ENCODE measurements around the gene FAM32A. TPM values are rescaled to one million over a fixed set of nuclear protein-coding genes. Genes with fewer than 3 reads are reported as not detected.

FAM32A gene
- polyA plus RNA-seq, 3 donors = 92.2 to 245 (median 219) TPM

GRCh38 chr19:16227837-16228636 lies 42.8 kb downstream of the FAM32A start:
- Mint-ChIP-seq H3K4me1 (no peaks in the 10 kb centered on the region), H3K4me3 (no peak overlapping the region), H3K36me3 (peaks cover 73 to 97% of the 10 kb centered on the region in 2 donors), H3K9me3 (no peaks in the 10 kb centered on the region), H3K27me3 (ENCODE audit: low read depth in 3 of 3) (peaks cover 0 to 2% (median 0%) of the 10 kb centered on the region in 3 donors), H3K27ac (peak overlapping the region in 1 of 7 donors; percentile 85)
- Histone ChIP-seq H3K36me3 (replicated peaks in 1 of 2; ENCODE audit: control insufficient read depth in 1 of 2, insufficient read depth in 2 of 2, low read length in 2 of 2) (peaks cover 94 to 99% of the 10 kb centered on the region in 2 donors), H3K9ac (ENCODE audit: insufficient read depth, low read length, poor library complexity, severe bottlenecking) (no peak overlapping the region), H2AFZ (ENCODE audit: insufficient read depth, low read depth, low read length, poor library complexity, severe bottlenecking) (no peak overlapping the region), H3K4me2 (replicated peaks; ENCODE audit: extremely low read depth, low read length, poor library complexity, severe bottlenecking) (no peak overlapping the region), H3K79me2 (ENCODE audit: insufficient read depth, low read length) (peaks cover 14% of the 10 kb centered on the region), H3K27ac (ENCODE audit: low read depth in 1 of 2, low read length in 2 of 2) (no peak overlapping the region), H3K4me3 (replicated peaks in 1 of 3; ENCODE audit: low read depth in 2 of 3, low read length in 3 of 3) (no peak overlapping the region), H4K20me1 (ENCODE audit: insufficient read depth, low read length) (peaks cover 17% of the 10 kb centered on the region), H3K4me1 (ENCODE audit: control insufficient read depth in 1 of 2, insufficient read depth in 2 of 2, low read length in 2 of 2) (no peaks in the 10 kb centered on the region), H3K27me3 (ENCODE audit: control insufficient read depth in 2 of 2, insufficient read depth in 2 of 2, low read length in 2 of 2) (no peaks in the 10 kb centered on the region), H3K9me3 (replicated peaks in 1 of 2; ENCODE audit: control insufficient read depth in 1 of 2, insufficient read depth in 1 of 2, low read length in 2 of 2) (no peaks in the 10 kb centered on the region)
- WGBS (ENCODE audit: insufficient coverage) = 95% methylated on average over 21 of the region's 21 CpGs
- no peak for DNase-seq
- TF ChIP-seq, protein P1, sequence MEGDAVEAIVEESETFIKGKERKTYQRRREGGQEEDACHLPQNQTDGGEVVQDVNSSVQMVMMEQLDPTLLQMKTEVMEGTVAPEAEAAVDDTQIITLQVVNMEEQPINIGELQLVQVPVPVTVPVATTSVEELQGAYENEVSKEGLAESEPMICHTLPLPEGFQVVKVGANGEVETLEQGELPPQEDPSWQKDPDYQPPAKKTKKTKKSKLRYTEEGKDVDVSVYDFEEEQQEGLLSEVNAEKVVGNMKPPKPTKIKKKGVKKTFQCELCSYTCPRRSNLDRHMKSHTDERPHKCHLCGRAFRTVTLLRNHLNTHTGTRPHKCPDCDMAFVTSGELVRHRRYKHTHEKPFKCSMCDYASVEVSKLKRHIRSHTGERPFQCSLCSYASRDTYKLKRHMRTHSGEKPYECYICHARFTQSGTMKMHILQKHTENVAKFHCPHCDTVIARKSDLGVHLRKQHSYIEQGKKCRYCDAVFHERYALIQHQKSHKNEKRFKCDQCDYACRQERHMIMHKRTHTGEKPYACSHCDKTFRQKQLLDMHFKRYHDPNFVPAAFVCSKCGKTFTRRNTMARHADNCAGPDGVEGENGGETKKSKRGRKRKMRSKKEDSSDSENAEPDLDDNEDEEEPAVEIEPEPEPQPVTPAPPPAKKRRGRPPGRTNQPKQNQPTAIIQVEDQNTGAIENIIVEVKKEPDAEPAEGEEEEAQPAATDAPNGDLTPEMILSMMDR (IDR thresholded peaks at IDR 0.05) = no peak
- intact Hi-C loops (cut with micrococcal nuclease) = no loop called here

GRCh38 chr19:16228637-16229321 lies 43.6 kb downstream of the FAM32A start:
- TF ChIP-seq, protein P1 (IDR thresholded peaks at IDR 0.05) = no peak
- H3K4me1 Mint-ChIP-seq = no peaks in the 10 kb centered on the region
- Histone ChIP-seq H3K4me1 (ENCODE audit: control insufficient read depth in 1 of 2, insufficient read depth in 2 of 2, low read length in 2 of 2) (no peaks in the 10 kb centered on the region), H4K20me1 (ENCODE audit: insufficient read depth, low read length) (peaks cover 12% of the 10 kb centered on the region), H3K4me3 (replicated peaks in 1 of 3; ENCODE audit: low read depth in 2 of 3, low read length in 3 of 3) (no peak overlapping the region), H3K9me3 (replicated peaks in 1 of 2; ENCODE audit: control insufficient read depth in 1 of 2, insufficient read depth in 1 of 2, low read length in 2 of 2) (no peaks in the 10 kb centered on the region), H3K79me2 (ENCODE audit: insufficient read depth, low read length) (peaks cover 7% of the 10 kb centered on the region), H3K36me3 (replicated peaks in 1 of 2; ENCODE audit: control insufficient read depth in 1 of 2, insufficient read depth in 2 of 2, low read length in 2 of 2) (peaks cover 94 to 99% of the 10 kb centered on the region in 2 donors), H3K4me2 (replicated peaks; ENCODE audit: extremely low read depth, low read length, poor library complexity, severe bottlenecking) (no peak overlapping the region), H3K9ac (ENCODE audit: insufficient read depth, low read length, poor library complexity, severe bottlenecking) (no peak overlapping the region), H3K27ac (ENCODE audit: low read depth in 1 of 2, low read length in 2 of 2) (peak overlapping the region in 1 of 2 donors; percentile 26), H3K27me3 (ENCODE audit: control insufficient read depth in 2 of 2, insufficient read depth in 2 of 2, low read length in 2 of 2) (no peaks in the 10 kb centered on the region), H2AFZ (ENCODE audit: insufficient read depth, low read depth, low read length, poor library complexity, severe bottlenecking) (no peak overlapping the region)
- DNase-seq = no peak
- peaks cover 73 to 97% of the 10 kb centered on the region in 2 donors for H3K36me3 Mint-ChIP-seq
- 88% methylated on average over 19 of the region's 21 CpGs for WGBS (ENCODE audit: insufficient coverage)
- H3K27ac Mint-ChIP-seq = peak overlapping the region in 3 of 7 donors; percentile 18 to 85 (median 62)
- intact Hi-C loops (cut with micrococcal nuclease) = no loop called here
- no peaks in the 10 kb centered on the region for H3K9me3 Mint-ChIP-seq
- no peak overlapping the region for H3K4me3 Mint-ChIP-seq
- peaks cover 0 to 2% (median 0%) of the 10 kb centered on the region in 3 donors for H3K27me3 Mint-ChIP-seq (ENCODE audit: low read depth in 3 of 3)
